Stimulated activated CD4-positive, alpha-beta T cell treated with anti-CD3 and anti-CD28 coated beads, Interleukin-4, amount 100 ng/mL, for 4 hours (primary cell): ENCODE measurements around the gene PDE4D.
"Not testable (repeated sequence)": the region's sequence is repeated elsewhere in the genome, so short reads cannot be mapped to it uniquely, and the experiment has no call there.

Source experiments
- DNase-seq, 2 experiments: peaks; one replicate each; pipeline ENCODE4 v3.0.0-alpha.2; 2020

PDE4D gene

GRCh38 chr5:59693492-59694309, 199.8 kb downstream of the PDE4D start:
- no peak for DNase-seq

GRCh38 chr5:59685793-59686192, 207.7 kb downstream of the PDE4D start:
- no peak for DNase-seq

- DNase-seq = no peak
These were observed 208.4 kb downstream of the PDE4D start for GRCh38 chr5:59685191-59685530.

DNA sequence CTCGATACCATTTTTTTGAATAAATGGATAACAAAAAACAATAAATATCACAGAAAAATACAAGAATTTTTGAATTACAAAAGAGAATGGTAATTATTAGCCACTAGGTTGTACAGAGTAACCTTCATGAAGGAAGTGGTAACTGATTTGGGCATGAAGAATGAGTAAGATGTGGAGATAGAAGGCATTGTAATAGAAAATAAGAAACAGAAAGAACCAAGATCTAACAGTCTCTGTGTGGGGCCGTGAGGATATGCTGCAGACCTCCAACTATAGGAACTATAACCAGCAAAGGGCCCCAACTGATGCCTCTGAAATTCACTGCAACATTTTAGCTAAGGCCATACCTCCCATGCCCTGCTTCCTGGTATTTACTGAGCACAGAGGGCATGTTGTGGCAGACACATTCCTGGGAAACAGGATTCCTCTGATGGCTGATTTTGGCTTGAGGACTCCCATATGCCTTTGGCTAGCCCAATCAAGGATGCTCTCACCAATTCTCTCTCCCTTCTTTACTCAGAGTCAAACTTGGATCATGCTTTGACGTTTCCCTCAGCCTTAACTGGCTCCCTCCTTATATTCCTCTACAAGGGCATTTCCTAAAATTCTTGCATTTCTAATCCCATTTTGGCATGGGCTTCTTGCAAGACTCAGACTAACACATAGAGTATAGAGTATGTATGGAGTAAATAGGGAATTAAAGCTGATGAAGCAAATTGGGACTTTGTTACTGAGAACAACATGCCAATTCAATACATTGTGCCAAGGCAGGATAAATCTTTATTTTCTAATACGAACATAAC, 208.9 kb downstream of the PDE4D start:
- DNase-seq = no peak

- no peak for DNase-seq
These were observed 210.2 kb downstream of the PDE4D start for GRCh38 chr5:59683311-59683710.

GRCh38 chr5:59682542-59682941, 211.0 kb downstream of the PDE4D start:
- DNase-seq = no peak

GRCh38 chr5:59678943-59679342, 214.6 kb downstream of the PDE4D start:
- DNase-seq = no peak

DNA sequence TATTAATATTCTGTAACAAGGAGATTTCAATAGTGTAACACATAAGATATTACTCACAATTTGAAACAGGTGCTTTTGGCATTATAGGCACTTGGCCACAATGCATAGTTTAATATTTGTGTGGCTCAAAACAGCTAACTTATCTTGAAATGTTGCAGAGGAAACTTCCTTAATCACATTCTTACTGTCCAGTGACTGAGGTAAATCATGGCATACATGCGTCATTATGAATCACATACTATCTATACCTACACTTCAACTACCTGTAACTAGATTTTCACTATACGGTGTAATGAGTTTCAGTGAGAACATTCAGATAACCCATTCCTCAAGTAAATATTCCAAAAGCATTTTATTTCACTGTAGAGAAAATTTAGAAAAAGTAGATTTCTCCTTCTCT, 218.8 kb downstream of the PDE4D start:
- no peak for DNase-seq

DNA sequence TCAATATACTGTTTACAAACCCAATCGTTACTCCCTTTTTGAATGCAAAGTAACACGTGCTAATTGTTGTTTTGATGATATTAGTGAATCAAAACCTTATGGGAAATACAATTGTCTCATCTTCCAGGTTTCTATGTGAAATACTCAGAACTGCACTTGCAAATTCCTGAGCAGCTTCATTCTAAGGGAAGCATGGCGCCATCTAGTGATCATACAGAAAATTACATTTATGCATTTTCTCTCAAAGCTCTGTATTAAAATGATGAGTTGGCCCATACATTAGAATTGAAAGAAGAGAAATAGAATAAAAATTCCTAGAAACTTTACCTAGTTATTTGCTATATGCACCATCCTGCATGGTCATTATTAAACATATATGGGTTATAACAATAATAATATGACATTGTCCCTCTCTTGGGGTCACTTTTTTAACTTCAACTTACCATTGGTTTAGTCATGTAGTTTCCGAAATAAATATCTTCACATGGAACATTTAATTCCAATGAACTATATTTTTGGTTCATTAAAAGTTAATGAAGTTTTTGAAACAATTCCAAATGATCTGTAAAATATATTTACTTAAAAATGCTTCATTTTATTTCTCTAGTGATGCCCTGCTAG, 220.0 kb downstream of the PDE4D start:
- no peak for DNase-seq

GRCh38 chr5:59666440-59667068, 227.0 kb downstream of the PDE4D start:
- DNase-seq = no peak

DNA sequence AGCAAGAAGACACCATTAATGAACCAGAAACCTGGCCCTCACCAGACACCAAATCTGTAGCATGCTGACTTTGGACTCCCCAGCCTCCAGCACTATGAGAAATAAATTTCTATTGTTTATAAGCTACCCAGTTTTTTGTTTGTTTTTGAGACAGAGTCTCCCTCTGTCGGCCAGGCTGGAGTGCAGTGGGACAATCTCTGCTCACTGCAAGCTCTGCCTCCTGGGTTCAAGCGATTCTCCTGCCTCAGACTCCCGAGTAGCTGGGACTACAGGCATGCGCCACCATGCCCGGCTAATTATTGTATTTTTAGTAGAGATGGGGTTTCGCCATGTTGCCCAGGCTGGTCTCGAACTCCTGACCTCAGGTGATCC, 227.7 kb downstream of the PDE4D start:
- not testable (repeated sequence) for DNase-seq

GRCh38 chr5:59665086-59665831, 228.3 kb downstream of the PDE4D start:
- DNase-seq = no peak

- no peak for DNase-seq
These were observed 231.4 kb downstream of the PDE4D start for GRCh38 chr5:59661954-59662615.

DNA sequence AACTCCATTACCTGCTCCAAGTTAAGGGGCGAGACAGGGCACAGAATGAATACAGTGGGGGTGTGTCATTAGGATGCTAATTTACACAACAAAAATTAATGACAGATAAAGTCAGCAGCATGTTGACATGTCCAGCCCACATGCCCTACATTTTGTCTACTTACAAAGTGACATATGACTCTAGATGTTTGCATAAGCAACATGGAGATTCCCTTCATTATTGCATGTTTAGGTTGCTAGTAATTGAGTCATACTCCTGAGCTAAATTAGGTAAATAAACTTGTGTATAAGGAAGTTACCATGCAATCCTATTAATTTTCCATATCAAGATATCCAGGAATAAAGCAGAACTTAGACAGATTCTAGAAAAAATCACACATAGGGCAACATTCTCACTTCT, 232.2 kb downstream of the PDE4D start:
- no peak for DNase-seq

DNA sequence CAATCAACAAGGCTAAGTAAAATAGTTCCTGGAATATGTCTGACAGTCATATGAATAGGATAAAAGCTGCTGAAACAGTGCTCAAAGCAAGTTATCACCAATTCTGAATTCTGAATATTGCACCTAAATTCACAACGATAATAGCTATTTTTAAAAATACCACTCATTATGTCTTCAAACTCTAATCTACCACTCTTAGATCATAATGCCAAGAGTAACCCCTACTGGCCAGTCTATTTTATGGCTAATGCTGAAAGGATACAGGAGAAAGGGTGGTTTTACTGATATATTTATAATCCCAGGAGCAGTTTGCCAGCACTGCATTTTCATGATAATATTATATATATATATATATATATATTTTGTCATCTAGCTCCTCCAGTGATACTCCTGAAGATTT, 232.8 kb downstream of the PDE4D start:
- DNase-seq = no peak

- no peak for DNase-seq
These were observed 236.9 kb downstream of the PDE4D start for GRCh38 chr5:59656351-59657254.

DNA sequence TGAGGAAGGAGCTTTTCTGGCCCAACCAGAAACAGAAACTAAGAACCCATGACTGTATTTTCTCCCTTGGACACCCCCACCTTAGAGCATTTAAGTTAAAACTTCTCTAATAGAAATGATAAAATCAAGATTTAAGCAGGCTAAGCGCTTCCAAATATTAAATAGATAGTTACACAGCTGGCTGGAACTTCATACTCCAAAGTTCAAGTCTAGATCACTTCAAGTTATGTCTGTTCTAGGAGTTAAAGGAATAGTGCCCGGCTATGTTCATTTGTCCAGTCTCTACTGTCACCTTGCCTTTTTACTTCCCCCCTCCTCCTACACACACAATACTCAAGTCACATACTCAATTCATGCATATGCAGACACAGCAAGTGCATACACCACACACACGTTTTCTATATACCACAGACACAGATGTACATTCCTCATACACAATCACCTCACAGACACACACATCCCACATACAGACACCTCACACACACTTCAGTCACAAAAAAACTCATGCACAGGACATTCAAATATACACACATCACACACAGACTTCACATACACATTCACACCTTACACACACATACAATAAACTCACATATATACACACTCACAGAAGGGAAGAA, 237.7 kb downstream of the PDE4D start:
- no peak for DNase-seq

DNA sequence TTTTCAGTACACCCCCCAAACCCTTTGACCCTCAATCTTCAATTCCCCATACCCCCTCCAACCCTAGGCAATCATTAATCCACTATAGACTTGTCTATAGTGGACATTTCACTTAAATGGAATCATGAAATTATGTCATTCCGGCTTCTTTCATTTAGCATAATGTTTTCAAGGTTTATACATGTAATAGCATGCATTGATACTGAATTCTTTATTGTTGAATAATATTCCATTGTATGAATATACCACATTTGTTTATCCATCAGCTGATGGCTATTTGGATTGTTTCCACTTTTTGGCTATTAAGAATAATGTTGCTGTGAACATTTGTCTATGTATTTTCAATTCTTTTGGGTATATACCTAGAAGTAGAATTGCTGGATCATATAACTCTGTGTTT, 238.8 kb downstream of the PDE4D start:
- no peak for DNase-seq

- DNase-seq = no peak
These were observed 241.1 kb downstream of the PDE4D start for GRCh38 chr5:59652449-59652848.
